CD4-positive, alpha-beta T cell treated with Interleukin-17A for 1 hour (primary cell): Measurements from ENCODE around the gene CDC5L.

ENCODE experiments used
- DNase-seq: peaks from one replicate; pipeline ENCODE4 v3.0.0-alpha.2; 2020

Gene CDC5L

DNA sequence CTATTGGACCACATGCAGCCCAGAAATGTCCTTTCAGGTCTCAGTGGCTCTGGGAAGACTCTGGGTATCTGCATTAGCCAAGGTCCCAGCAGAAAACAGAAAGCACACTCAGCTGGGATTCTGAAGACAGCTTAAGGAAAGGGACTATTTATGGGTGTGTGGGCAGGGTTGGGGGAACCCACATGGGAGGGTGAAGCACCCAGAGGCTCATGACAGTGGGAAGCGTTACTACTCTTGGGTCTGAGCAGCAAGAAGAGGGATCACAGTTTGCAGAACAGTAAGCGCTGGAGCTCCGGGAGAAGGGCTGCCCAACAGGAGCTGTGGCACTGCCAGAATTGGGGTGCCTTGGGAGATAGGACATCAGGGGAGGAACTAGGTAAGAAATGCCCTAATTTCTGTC, 12.4 kb upstream of the CDC5L start:
- no peak for DNase-seq

DNA sequence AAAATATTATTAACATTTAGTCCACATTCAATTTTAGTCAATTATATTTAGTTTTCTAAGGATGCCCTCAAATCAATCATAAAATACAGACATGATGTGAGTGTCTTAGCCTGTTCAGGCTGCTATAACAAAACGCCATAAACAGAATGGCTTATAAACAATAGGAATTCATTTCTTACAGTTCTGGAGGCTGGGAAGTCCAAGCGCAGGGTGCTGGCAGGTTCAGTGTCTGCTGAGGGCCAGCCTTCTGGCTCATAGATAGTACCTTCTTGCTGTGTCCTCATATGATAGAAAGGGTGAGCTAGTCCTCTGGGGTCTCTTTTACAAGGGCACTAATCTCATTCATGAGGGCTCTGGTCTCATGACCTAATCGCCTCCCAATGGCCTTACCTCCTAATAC, 10.0 kb upstream of the CDC5L start:
- no peak for DNase-seq

DNA sequence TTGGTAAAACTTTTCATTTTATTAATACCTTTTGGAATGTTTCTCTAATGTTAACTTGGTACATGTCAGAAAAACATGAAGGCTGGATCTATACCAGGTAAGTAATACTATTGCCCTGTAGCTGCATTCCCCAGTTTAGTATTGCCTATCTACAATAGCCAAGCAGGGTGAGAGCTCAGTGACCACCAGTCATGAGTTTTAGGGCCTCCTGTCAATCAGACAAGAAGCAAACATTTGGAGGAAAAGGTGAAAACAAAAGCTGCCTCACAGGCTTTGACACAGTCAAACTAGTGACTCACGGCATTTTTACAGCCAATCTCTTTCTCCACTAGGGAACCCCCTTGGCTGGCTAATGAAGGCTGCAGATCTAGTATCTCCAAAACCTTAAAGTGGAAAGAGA, 9.5 kb upstream of the CDC5L start:
- no peak for DNase-seq

DNA sequence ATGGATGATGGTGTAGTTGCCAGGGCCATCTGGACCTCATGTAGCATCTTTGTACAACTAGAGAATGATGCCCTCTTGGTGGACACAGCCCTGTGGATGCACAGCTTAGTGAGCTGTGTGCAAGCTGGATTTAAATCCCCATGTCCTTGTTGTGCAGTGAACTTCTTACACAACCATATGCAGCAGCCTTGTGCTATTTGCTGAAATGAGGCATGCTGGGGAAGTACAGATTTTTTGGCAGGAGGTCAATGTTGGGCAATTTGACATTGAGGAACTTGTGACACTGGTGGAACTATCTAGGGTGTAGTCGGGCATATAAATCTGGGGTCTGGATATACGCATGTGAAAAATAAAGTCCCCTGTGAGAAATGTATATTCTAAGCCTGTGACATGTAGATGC, 5.8 kb upstream of the CDC5L start:
- DNase-seq, result peak; percentile 11

DNA sequence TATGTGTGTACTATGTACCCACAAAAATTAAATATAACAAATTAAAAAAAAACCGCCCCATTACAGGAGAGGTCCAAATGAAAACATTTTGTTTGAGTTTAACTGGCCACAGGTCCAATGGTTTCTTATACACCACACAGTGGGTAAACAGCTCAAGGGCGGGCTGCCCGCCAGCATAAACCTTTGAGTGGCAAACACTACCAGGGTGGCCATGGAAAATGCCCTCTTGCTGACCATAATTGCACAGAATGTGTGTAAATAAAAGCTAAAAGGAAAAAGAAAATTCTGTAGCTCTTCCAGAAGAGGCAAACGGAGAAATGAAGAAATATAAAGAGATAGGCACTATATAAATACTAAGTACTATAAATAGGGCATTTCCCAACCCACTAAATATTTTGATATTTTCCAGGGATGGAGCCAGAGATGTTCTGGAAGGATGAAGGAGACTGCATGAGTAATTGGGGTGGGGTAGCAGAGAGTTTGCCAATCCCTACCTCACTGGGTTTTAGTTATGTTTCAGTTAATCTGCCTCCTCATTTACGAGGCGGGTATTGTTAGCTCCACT, 1.1 kb upstream of the CDC5L start:
- no peak for DNase-seq

DNA sequence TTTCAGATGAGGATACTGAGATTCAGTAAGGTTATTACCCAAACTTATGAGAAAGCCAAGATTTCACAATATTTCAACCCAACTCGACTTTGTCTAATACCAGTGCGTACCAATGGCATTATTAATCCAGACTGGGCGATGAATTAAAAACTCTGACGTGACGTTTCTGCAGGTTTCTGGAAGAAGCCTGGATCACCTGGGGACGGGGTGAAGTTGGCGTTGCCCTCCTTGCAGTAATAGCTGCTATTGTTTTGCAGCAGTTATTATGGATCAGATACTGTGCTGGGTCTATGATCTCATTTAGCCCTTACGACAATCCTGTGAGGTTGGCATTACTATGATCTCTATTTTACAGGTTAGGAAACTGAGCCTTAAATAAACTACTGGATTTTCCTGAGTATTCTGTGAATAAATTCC, 569 bp upstream of the CDC5L start:
- DNase-seq, result no peak

DNA sequence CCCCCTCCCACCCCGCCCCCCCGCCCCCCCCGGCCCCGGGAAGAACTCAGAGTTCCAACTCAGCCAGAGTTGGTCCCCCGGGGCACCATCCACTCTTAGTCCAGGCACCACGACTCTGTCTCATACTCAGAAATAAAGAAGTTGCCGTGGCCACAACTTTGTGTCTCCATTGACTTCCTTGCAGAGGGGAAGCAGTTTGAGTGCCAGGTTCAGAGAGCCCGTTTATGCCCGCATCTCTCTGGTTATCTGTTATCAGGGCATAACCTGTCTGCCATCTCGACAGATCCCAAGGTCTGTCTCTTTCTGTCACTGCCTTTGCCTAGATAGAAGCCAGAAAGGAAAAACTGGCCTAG, 605 bp downstream of the CDC5L start:
- DNase-seq, result no peak

DNA sequence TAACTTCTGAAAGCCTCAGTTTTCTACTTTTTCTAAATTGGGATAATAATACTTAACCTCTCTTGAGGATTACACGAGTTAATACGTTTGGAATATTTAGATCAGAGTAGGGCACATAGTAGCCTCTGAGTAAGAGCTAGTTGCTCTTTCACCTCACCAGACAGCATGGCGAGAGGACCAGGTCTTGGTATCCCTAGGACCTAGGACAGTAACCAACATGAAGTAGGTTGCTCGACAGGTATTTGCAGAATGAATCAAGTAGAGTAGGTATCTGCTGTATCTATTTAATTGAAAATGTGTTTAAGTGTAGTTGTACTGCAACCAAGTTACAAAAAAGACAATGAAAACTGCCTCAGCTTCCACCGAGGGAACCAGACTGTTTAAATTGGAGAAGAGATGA, 1.4 kb downstream of the CDC5L start:
- DNase-seq, result no peak

DNA sequence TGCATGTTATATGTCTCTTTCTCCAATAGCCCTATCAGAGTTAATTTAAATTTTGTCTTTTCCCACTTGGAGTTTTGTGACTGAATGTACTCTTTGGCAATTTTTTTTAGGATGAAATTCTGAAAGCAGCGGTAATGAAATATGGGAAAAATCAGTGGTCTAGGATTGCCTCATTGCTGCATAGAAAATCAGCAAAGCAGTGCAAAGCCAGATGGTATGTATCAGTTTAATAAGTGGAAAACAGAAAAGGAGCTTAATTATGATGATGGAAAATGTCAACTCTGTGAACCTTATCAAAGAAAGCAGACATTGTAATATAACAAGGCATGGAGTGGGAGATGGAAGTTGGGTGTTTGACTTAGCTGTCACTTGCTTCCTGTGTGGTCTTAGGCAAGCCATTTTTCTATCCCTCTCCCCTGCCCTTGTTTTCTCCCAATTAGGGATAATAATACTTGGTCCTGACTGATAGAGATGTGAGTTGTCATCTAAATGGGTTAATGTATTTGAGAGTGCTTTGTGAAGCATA, 2.7 kb downstream of the CDC5L start:
- DNase-seq, result no peak

DNA sequence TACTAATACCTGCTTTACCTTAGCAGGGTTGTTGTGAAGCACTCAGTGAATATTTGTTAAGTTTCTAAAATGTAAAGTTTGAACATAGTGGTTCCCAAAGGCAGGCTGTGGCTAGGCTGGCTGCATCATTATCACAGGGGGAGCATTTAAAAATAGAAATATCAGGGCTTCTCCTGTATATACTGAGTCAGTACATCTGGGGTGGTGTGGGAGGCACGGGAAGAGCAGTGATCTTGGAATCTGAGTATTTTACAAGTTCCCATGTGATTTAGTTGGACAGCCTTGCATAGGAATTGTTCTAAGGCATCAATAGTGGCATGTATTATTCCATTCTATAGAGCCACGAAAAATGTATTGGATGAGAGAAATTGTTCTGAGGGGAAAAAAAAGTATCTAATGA, 8.0 kb downstream of the CDC5L start:
- DNase-seq, result no peak

DNA sequence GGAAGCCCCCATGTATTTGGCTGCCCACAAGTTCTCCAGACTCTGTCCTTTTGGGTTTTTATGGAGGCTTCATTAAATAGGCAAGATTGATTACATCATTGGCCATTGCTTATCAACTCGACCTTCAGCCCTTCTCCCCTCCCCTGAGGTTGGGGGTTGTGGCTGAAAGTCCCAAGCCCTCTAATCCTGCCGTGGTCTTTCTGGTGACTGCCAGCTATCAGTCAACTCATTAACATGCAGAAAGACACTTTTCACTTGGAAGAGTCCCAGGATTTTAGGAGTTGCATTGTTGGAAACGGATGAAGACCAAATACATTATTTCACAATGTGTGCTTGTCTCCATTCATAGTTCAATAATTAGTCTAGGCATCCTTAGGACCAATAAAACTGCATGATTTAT, 9.5 kb downstream of the CDC5L start:
- DNase-seq, result no peak

DNA sequence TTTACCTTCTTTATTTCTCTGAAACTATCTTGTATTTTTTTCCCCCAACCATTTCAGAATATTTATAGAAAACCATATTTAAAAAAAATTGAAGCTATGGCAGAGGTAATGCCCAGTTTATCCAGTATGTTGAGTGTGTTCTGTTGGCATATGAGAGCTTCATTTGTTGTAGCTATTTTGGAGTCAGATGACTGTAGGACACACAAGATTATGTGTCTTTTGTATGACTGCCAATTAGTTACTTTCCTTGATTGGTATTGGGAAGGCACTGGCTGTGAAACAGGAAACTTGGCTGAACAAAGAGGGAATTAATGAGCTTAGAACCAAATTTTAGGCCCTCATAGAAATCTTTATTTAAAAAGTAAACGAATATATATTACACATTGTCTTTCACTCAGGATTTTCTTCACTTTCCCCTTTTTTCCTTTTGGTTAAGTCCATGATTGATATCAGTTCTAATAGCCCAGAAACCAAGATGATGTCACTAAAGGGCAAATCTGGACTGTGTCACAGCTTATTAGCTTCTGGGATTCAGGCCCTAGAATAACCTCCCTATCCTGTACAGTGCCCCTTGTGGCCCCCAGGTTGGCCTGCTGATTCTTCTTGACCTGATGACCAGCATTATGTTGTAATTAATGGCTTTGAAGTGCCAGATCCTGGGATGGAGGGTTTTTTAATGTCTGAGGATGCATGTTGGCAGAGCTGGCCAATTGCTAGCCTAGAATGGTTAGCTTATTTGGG, 10.1 kb downstream of the CDC5L start:
- DNase-seq, result no peak

DNA sequence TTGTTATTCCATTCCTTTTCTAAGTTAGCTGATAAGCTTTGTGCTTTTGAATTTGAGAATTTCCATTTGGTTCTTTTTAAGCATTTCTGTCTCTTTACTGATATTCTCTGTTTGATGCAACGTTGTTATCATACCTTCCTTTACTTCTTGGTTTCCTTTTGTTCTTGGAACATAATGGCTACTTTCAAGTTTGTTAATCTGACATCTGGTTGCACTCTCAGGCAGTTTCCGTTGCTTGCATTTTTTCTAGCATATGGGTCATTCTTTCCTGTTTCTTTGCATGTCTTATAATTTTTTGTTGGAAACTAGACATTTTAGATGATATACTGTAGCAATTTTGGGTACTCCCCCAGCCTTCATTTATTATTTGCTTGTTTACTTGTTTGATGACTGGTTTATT, 12.5 kb downstream of the CDC5L start:
- DNase-seq, result no peak

DNA sequence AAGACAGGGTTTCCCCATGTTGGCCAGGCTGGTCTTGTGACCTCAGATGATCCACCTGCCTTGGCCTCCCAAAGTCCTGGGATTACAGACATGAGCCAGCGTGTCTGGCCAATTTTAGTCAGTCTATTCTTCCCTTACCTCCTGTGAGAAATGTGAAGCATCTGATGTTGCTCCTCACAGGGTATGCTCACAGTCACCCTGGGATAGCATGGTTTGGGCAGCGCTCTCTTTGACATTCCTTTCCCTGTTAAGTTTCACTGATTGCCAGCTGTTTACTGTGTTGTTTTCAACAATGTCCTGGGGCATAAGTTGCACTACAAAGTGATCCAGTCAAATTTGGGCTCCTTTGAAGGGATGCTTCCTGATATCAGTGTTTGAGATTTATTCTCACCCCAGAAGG, 13.1 kb downstream of the CDC5L start:
- DNase-seq, result no peak

DNA sequence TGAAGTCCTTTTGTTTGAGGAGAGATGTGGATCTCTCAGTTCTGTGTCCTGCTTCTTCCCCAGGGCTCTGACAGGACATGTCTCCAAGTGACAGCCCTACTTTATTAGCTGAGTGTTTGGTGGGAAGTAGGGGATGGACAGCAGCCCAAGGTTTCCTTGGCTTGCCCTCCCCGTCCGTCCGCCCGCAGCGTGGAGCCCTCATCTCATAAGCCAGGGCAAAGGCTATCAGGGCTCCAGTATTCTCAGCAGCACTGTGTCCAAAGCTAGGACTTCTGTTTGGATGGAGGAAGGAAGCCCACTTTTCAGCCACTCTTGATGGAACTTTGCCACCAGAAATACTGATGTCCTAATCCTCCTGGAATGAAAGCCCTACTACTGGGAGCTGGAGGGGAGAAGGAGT, 13.6 kb downstream of the CDC5L start:
- DNase-seq, result no peak

DNA sequence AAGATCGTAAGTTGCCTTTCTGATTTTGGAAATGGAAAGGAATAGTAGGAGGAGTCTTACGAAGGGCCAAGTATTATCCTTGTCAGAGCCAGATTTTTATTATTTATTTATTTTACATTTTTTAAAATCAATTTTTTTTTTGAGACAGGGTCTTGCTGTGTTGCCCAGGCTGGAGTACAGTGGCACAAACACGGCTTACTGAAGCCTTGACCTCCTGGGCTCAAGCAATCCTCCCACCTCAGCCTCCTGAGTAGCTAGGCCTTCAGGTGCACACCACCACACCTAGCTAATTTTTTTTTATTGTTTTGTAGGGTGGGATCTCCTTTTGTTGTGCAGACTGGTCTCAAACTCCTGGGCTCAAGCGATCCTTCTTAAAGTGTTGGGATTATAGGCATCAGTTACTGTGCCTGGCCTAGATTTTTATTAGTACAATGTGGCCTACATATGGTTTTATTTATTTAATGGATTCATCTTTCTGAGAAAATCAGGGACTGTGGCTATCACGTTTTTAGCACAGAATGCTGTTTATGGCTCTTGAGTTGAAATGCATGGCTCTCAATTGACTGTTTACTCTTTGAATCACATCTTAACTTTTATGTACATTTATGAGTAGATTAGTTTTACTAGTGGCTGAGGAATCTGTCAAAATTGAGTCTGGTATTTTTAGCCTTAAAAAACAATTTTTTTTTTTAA, 16.7 kb downstream of the CDC5L start:
- no peak for DNase-seq

DNA sequence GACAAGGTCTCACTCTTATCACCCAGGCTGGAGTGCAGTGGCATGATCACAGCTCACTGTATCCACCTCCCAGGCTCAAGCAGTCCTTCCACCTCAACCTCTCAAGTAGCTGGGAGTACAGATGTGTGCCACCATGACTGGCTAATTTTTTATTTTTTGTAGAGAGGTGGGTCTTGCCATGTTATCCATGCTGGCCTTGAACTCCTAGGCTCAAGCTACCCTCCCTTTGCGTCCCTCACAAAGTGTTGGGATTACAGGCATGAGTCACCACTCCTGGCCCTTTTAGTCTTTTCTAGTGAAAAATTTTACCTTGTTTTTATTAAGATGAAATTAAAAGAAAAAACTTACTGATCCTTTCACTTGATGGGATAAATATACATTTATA, 17.2 kb downstream of the CDC5L start:
- DNase-seq, result no peak

DNA sequence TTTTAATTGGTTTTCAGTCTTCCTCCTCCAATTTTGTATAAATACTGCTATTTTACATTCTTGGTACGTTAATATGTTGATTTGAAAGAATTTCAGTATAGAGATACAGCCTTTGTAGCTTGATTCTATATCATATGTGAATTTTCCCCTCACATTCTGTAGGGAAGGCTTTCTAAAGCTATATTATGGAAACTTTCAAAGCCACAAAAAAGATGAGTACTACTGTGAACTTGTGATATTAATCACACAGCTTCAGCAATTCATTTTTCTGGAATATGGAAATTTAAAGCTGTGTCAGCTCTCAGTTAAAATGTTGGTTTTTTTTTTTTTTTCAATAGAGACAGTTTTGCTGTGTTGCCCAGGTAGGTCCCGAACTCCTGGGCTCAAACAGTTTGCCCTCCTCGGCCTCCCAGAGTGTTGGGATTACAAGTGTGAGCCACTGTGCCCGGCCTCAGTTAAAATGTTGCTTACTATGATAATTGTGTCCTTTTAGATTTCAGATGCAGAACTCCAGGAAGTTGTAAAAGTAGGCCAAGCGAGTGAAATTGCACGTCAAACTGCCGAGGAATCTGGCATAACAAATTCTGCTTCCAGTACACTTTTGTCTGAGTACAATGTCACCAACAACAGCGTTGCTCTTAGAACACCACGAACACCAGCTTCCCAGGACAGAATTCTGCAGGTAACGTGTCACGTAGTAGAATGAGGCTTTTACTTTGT, 20.6 kb downstream of the CDC5L start:
- no peak for DNase-seq

DNA sequence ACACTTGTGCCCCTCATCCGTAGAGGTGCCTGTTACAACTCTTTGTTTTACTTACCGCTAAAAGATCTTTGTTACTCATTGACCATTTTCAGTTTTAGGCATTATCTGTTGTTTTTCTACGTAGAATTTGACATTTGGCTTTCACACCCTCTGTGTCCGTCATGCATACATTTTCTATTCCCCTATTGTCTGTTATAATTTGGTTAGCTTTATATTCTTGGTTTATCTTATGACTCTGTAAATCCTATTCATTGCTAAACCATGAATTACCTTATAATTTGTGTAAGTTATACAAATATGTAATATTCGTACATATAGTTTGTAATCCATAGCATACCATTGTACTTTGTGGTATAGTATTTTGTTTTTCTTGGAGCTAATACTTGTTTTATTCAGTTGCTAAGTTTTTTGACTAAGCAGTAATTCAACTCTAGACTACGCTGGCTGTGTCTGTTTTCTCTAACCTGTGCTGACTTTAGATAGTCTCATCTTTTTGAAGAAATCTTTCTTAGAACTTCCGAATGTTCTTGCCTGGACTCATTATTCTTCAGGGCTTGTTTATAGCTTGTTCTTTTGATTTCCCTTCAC, 21.8 kb downstream of the CDC5L start:
- DNase-seq, result no peak

DNA sequence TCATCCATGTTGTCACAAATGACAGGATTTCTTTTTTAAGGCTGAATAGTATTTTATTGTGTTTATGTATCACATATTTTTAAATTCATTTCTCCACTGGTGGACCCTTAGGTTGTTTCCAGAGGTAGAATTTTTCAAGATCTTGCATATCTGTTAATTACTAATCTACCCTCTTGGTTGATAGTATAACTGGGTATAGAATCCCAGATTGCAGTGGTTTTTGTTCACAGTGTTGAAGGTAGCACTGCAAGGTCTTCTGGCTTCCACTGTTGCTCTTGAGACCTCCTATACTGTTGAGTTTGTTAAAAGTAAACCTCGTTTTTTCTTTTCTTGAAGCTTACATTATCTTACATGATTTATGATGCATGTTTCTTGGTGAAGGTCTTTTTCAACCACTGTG, 22.9 kb downstream of the CDC5L start:
- DNase-seq, result no peak

DNA sequence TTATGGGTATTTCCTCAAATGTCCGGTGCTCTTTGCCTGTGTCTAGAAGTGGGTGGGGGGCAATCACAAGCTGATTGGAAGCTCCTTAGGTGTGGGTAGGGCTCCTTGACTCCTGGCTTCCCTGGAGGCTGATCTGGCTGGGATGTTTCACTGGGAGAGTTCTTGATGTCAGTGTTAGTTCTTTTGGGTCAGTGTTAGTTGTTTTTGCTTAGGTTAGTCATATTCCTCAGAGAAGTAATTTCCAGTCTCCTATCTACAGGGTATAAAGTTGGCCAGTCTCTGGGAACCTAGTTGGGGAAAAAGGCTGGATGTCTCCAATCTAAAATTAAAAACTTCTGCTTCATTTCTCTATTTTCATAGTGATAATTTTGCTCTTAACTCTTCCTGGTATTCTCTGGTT, 23.6 kb downstream of the CDC5L start:
- DNase-seq, result no peak

DNA sequence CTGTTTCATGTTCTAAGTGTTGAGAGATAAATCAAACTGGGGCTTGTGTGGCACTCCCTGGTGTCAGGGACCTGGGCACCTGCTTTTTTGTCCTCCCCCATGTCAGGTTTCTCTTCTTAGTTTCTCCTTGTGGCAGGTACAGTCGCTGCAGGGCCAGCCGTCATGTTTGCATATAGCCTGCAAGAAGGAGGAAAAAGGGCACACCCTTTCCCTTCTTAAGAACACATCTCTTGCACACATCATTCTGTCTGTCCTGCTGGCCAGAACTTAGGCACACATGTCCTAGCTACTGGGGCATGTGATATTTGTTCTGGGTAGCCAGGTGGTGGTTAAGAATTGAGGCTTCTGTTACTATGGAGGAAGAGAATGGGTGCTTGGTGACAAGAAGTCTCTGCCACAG, 27.9 kb downstream of the CDC5L start:
- DNase-seq, result no peak

DNA sequence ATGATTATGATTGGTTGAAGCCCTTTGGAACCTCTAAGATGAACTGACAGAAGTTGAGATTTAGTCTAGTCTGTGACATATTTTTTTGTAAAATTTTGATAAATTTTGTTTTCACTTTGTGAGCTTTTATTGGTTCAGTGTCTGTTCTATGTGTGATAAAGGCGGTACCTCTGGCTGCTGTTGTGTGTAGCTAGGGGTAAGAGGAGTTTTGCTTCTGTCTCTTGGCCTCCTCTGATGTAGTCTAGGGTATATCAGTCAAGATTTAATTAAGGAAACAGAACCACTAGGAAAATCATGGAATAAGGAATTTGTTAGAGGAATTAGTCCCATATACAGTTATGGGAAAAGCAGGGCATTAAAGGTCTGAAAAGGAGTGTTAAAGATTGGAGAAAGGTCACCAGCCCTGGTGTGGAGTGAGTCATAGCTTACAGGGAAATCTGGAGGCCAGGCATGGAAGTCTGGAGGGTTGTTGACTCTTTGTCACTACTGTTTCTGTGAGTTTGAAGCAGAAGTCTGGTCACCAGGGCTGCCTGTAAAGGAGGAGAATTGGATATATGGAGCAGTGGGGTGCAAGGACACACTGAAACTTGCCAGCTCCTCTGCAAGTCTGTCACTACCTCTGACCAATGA, 28.5 kb downstream of the CDC5L start:
- DNase-seq, result no peak
